Body of pancreas (tissue), 4 donors: ENCODE results near the gene NOTCH4.

Source experiments
- CTCF ChIP-seq, 7 experiments: fragments of 450-650 bp in 4 of 7; fragments of 200-600 bp in 3 of 7; sonication (generic) in 3 of 7; IDR thresholded peaks; one replicate each; pipeline ENCODE4 v1.5.1; 2016 to 2019; ENCODE audit warnings: antibody characterized with exemption in 7 of 7
- POLR2A ChIP-seq, 3 donors: fragments of 450-650 bp; IDR thresholded peaks; one replicate each; pipeline ENCODE4 v1.6.1; 2016; ENCODE audit warnings: antibody characterized with exemption in 3 of 3, mild to moderate bottlenecking in 2 of 3

GRCh38 chr6:32214126-32214525 lies 9.7 kb downstream of the NOTCH4 start:
- TF ChIP-seq CTCF (IDR thresholded peaks at IDR 0.05) (no peak), POLR2A (IDR thresholded peaks at IDR 0.05) (no peak)
